Keratinocyte (primary cell): Measurements from ENCODE around the gene TBC1D22B.

Experiments
- CTCF ChIP-seq, 3 experiments: IDR thresholded peaks in 1 of 3; conservative IDR thresholded peaks in 1 of 3; optimal IDR thresholded peaks in 1 of 3; 2 replicates in 2 of 3; 3 replicates in 1 of 3; pipeline versions ENCODE3 to v1.5.1; 2011; ENCODE audit warnings: low read length in 3 of 3, mild to moderate bottlenecking in 3 of 3, moderate library complexity in 2 of 3, control low read depth in 1 of 3, inconsistent platforms in 1 of 3; ENCODE audit not compliant: insufficient read depth in 2 of 3; ENCODE audit errors: extremely low read depth in 1 of 3
- EZH2 ChIP-seq: IDR thresholded peaks from one replicate; pipeline ENCODE4 v1.6.1; 2012; ENCODE audit warnings: inconsistent platforms, mild to moderate bottlenecking, low read length, moderate library complexity

DNA sequence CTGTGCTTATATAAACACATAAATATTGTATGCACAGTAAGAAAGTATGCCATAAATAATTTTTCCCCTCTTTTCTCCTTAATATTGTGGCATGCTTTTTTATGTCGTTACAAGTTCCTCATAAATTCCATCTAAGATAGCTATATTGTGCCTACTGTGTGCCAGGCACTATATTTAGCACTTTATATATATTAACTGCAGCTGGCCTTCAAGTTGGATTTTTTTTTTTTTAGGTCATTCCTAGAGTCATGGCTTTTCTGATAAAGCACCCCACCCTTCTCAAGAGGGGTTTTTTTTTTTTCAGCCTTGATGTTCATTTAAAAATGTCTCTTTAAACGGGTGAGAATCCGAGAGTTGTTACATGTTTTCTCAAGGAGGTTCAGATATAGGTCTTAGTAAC is 53.4 kb downstream of the TBC1D22B start:
- no peak for TF ChIP-seq CTCF (optimal IDR thresholded peaks at IDR 0.05 in 1 of 3, IDR thresholded peaks at IDR 0.05 in 1 of 3, conservative IDR thresholded peaks at IDR 0.05 in 1 of 3; ENCODE audit: extremely low read depth in 1 of 3, insufficient read depth in 2 of 3, low read length in 3 of 3)
- no peak for TF ChIP-seq EZH2
